GM18907 (cell line): ENCODE measurements around the gene TAF4B.
"Not testable (repeated sequence)": the region's sequence is repeated elsewhere in the genome, so short reads cannot be mapped to it uniquely, and the experiment has no call there.

Source experiments
- ATAC-seq: cut with Tn5 transposase; IDR thresholded peaks from one replicate; pipeline ENCODE4 v1.9.1; 2021; ENCODE audit warnings: mild to moderate bottlenecking, moderate library complexity; ENCODE audit not compliant: unreplicated experiment

The TAF4B gene

GRCh38 chr18:26419746-26420145 is 193.5 kb downstream of the TAF4B start:
- ATAC-seq, result no peak

- ATAC-seq, result no peak
These were observed 195.3 kb downstream of the TAF4B start for GRCh38 chr18:26421503-26421902.

- no peak for ATAC-seq
These were observed 195.7 kb downstream of the TAF4B start for GRCh38 chr18:26421931-26422330.

GRCh38 chr18:26422472-26423162 is 196.4 kb downstream of the TAF4B start:
- ATAC-seq, result peak; percentile 67

- ATAC-seq, result no peak
These were observed 198.3 kb downstream of the TAF4B start for GRCh38 chr18:26424428-26425147.

- no peak for ATAC-seq
These were observed 198.9 kb downstream of the TAF4B start for GRCh38 chr18:26425148-26425531.

GRCh38 chr18:26429535-26430226 is 203.4 kb downstream of the TAF4B start:
- no peak for ATAC-seq

GRCh38 chr18:26432651-26433424 is 206.6 kb downstream of the TAF4B start:
- peak; percentile 63 for ATAC-seq

- ATAC-seq, result no peak
These were observed 208.6 kb downstream of the TAF4B start for GRCh38 chr18:26434887-26435286.

GRCh38 chr18:26435415-26436095 is 209.3 kb downstream of the TAF4B start:
- ATAC-seq, result no peak

GRCh38 chr18:26436176-26437051 is 210.2 kb downstream of the TAF4B start:
- ATAC-seq, result no peak

- not testable (repeated sequence) for ATAC-seq
These were observed 211.4 kb downstream of the TAF4B start for GRCh38 chr18:26437634-26438033.

- ATAC-seq, result peak; percentile 98
These were observed 212.7 kb downstream of the TAF4B start for GRCh38 chr18:26438980-26439379.

- no peak for ATAC-seq
These were observed 213.3 kb downstream of the TAF4B start for GRCh38 chr18:26439537-26439936.

GRCh38 chr18:26440644-26441043 is 214.4 kb downstream of the TAF4B start:
- ATAC-seq, result no peak
